ENCODE data around the gene RBMS3. TPM values are rescaled to one million over a fixed set of nuclear protein-coding genes. Genes with fewer than 3 reads are reported as not detected.

The RBMS3 gene
- total RNA-seq, 4 donors from 2014 or later = 3.8 to 18.7 (median 14.6) TPM

DNA sequence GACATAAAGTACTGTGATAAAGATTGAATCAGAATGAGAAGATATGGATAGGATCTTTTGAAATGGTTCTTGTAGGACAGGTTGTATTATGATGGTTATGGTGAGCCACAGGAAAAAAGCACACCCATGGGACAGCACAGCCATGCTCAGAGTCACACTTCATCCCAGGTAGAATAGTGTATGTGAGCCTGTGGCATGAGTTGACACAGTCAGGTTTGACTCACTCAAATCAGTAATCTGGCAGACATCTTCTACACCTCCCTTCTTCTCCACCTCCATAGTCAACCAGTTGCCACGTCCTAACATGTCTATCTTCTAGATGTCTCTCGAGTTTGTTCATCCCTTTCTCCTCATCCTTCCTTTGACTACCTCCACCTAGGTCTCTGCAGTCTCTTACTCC is 176.0 kb downstream of the RBMS3 start:
- Histone ChIP-seq H3K27me3 (no peaks in the 10 kb centered on the region), H3K36me3 (no peaks in the 10 kb centered on the region), H3K4me1 (peaks cover 0 to 11% (median 10%) of the 10 kb centered on the region in 4 donors), H3K27ac (no peak overlapping the region), H3K9me3 (no peaks in the 10 kb centered on the region), H3K4me3 (no peak overlapping the region)
- 55 to 77% methylated on average over 2 of the region's 2 CpGs for WGBS, 2 donors (ENCODE audit: low coverage in 1 of 2)
- in situ Hi-C loops (cut with MboI; ENCODE audit: low pct_ligation_motif_present in 1 of 4, low pct_unique_long_range_greater_than_20kb in 1 of 4, low sequenced_read_pairs in 3 of 4) = no loop called here
- no peak for DNase-seq
- TF ChIP-seq EP300 (IDR thresholded peaks at IDR 0.05; ENCODE audit: low read depth) (no peak), CTCF (IDR thresholded peaks at IDR 0.05) (no peak), POLR2AphosphoS5 (IDR thresholded peaks at IDR 0.05) (no peak), POLR2A (IDR thresholded peaks at IDR 0.05) (no peak)
- intact Hi-C loops (cut with DNase I; ENCODE audit: low total_unique reads) = no loop called here

- H3K27ac ChIP-seq = no peak overlapping the region
- H3K4me3 ChIP-seq = no peak overlapping the region
- no peak for TF ChIP-seq CTCF (IDR thresholded peaks at IDR 0.05)
- TF ChIP-seq POLR2A (IDR thresholded peaks at IDR 0.05) = no peak
- TF ChIP-seq EP300 (IDR thresholded peaks at IDR 0.05; ENCODE audit: low read depth) = no peak
- no peak for TF ChIP-seq POLR2AphosphoS5 (IDR thresholded peaks at IDR 0.05)
- intact Hi-C loops (cut with DNase I; ENCODE audit: low total_unique reads) (no loop called here), in situ Hi-C loops (cut with MboI; ENCODE audit: low pct_ligation_motif_present in 1 of 4, low pct_unique_long_range_greater_than_20kb in 1 of 4, low sequenced_read_pairs in 3 of 4) (no loop called here)
- H3K36me3 ChIP-seq = no peaks in the 10 kb centered on the region
- DNase-seq = no peak
- H3K27me3 ChIP-seq = no peaks in the 10 kb centered on the region
- 80 to 85% methylated on average over 1 to 3 of the region's 3 CpGs for WGBS, 2 donors (ENCODE audit: low coverage in 1 of 2)
- H3K9me3 ChIP-seq = no peaks in the 10 kb centered on the region
- peaks cover 0 to 4% (median 0%) of the 10 kb centered on the region in 4 donors for H3K4me1 ChIP-seq
These were observed 182.4 kb downstream of the RBMS3 start for GRCh38 chr3:29463304-29463703.

GRCh38 chr3:29465836-29466235 is 185.0 kb downstream of the RBMS3 start:
- Histone ChIP-seq H3K9me3 (no peaks in the 10 kb centered on the region), H3K36me3 (no peaks in the 10 kb centered on the region), H3K27ac (no peak overlapping the region), H3K4me3 (no peak overlapping the region), H3K27me3 (no peaks in the 10 kb centered on the region), H3K4me1 (peaks cover 0 to 4% (median 2%) of the 10 kb centered on the region in 4 donors)
- WGBS, 2 donors (ENCODE audit: low coverage in 1 of 2) = 33% methylated on average over 2 of the region's 2 CpGs; no CpG with 5 or more reads in 1 of the 2 donors
- intact Hi-C loops (cut with DNase I; ENCODE audit: low total_unique reads) = no loop called here
- in situ Hi-C loops (cut with MboI; ENCODE audit: low pct_ligation_motif_present in 1 of 4, low pct_unique_long_range_greater_than_20kb in 1 of 4, low sequenced_read_pairs in 3 of 4) = no loop called here
- no peak for DNase-seq
- TF ChIP-seq POLR2AphosphoS5 (IDR thresholded peaks at IDR 0.05) (no peak), POLR2A (IDR thresholded peaks at IDR 0.05) (no peak), EP300 (IDR thresholded peaks at IDR 0.05; ENCODE audit: low read depth) (no peak), CTCF (IDR thresholded peaks at IDR 0.05) (no peak)

DNA sequence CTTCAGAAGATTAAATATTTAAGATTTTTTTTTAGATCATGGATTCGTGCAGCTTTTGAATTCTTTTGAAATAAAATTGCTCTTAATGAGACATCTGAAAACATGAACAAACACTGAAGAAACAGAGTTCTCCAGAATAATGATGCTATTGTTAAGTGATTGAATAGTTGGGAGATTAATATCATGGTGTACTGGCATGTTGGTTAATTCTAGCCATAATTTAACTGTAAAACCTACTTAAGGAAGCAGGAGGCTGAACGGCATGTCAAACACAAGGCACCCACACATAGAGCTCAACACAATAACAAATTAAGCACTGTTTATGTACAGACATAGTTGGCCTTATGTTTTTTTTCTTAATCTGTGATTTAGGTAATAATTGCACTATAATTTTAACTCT is 185.6 kb downstream of the RBMS3 start:
- in situ Hi-C loops (cut with MboI; ENCODE audit: low pct_ligation_motif_present in 1 of 4, low pct_unique_long_range_greater_than_20kb in 1 of 4, low sequenced_read_pairs in 3 of 4) = no loop called here
- Histone ChIP-seq H3K27me3 (no peaks in the 10 kb centered on the region), H3K4me3 (no peak overlapping the region), H3K9me3 (no peaks in the 10 kb centered on the region), H3K36me3 (no peaks in the 10 kb centered on the region), H3K4me1 (peaks cover 0 to 4% (median 2%) of the 10 kb centered on the region in 4 donors), H3K27ac (no peak overlapping the region)
- no peak for TF ChIP-seq CTCF (IDR thresholded peaks at IDR 0.05)
- no peak for TF ChIP-seq POLR2A (IDR thresholded peaks at IDR 0.05)
- TF ChIP-seq EP300 (IDR thresholded peaks at IDR 0.05; ENCODE audit: low read depth) = no peak
- intact Hi-C loops (cut with DNase I; ENCODE audit: low total_unique reads) = no loop called here
- no peak for DNase-seq
- 63 to 77% methylated on average over 2 of the region's 2 CpGs for WGBS, 2 donors (ENCODE audit: low coverage in 1 of 2)
